H1 (cell line): ENCODE data around the gene ZBTB24. TPM values are rescaled to one million over a fixed set of nuclear protein-coding genes. Genes with fewer than 3 reads are reported as not detected.

Source experiments
- ATF2 ChIP-seq: IDR thresholded peaks from 2 replicates; pipeline ENCODE4 v1.6.1; 2012; ENCODE audit warnings: low read length, inconsistent platforms
- BCL11A ChIP-seq, 2 experiments: IDR thresholded peaks; one replicate each; pipeline ENCODE4 v1.6.1; 2011; ENCODE audit warnings: low read depth in 2 of 2, low read length in 2 of 2, mild to moderate bottlenecking in 2 of 2
- CHD7 ChIP-seq: fragments of 300-600 bp; sonication (generic); IDR thresholded peaks from 2 replicates; pipeline ENCODE4 v1.7.1; 2012; ENCODE audit warnings: low read length, moderate library complexity, mild to moderate bottlenecking, inconsistent platforms; ENCODE audit not compliant: insufficient replicate concordance
- CREB1 ChIP-seq: IDR thresholded peaks from 2 replicates; pipeline ENCODE4 v1.6.1; 2012; ENCODE audit warnings: inconsistent platforms
- GTF2F1 ChIP-seq: IDR thresholded peaks from 2 replicates; pipeline ENCODE4 v1.6.1; 2012; ENCODE audit warnings: low read depth, low read length, improper control_type of control experiment, borderline replicate concordance
- SIRT6 ChIP-seq: IDR thresholded peaks from one replicate; pipeline ENCODE4 v1.7.1; 2012; ENCODE audit warnings: low read length, inconsistent platforms
- TEAD4 ChIP-seq: IDR thresholded peaks from 2 replicates; pipeline ENCODE4 v1.6.1; 2012; ENCODE audit warnings: low read depth, low read length, inconsistent platforms, mixed read lengths
- polyA plus RNA-seq, 7 experiments: library from polyadenylated mRNA; depleted of rRNA in 3 of 7; stranded (reverse) in 5 of 7; unstranded in 2 of 7; fragments of >200 nt in 5 of 7; fragments of 200-250 nt in 2 of 7; gene quantifications; 1 replicate in 5 of 7; 2 replicates in 1 of 7; 4 replicates in 1 of 7; pipeline versions ENCODE4 v1.2.1 to v1.2.3, GENCODE V29; 2011 to 2013; ENCODE audit warnings: missing spikeins in 2 of 7, mixed read lengths in 2 of 7
- total RNA-seq: library from RNA; stranded (reverse); fragmentation: NEBNext Ultra II Directional; extraction: Animal tissue kit (Norgen Biotek cat#: 25700); gene quantifications from 2 replicates; pipeline ENCODE4 v1.2.1, GENCODE V29; 2021

The ZBTB24 gene
- total and polyA plus RNA-seq, 2 of the 8 experiments (the other 6 are each of a cell fraction or from before 2014, with no cell fraction given), result 7.5 to 21.0 TPM

- TF ChIP-seq GTF2F1, result no peak
- TF ChIP-seq TEAD4, result no peak
- TF ChIP-seq CREB1, result no peak
- TF ChIP-seq SIRT6, result no peak
- no peak for TF ChIP-seq ATF2
- TF ChIP-seq CHD7, result no peak
- no peak for TF ChIP-seq BCL11A (IDR thresholded peaks at IDR 0.05; ENCODE audit: low read depth in 2 of 2, low read length in 2 of 2)
These were observed 31.9 kb upstream of the ZBTB24 start (continued) for GRCh38 chr6:109514946-109515345.
